ENCODE results near the gene OPCML.

Gene OPCML

GRCh38 chr11:132544007-132544406 is 988.3 kb downstream of the OPCML start:
- Histone ChIP-seq H3K4me1 (ENCODE audit: low read length) (no peaks in the 10 kb centered on the region), H3K79me2 (ENCODE audit: low read length) (no peaks in the 10 kb centered on the region), H3K36me3 (replicated peaks; ENCODE audit: insufficient read depth, low read length) (no peaks in the 10 kb centered on the region), H3K4me3 (ENCODE audit: low read length) (no peak overlapping the region), H3K4me2 (ENCODE audit: low read depth, low read length) (no peak overlapping the region), H3K9me2 (replicated peaks; ENCODE audit: insufficient read depth, low read length) (no peaks in the 10 kb centered on the region), H3K9me3 (replicated peaks; ENCODE audit: insufficient read depth, low read length) (no peaks in the 10 kb centered on the region), H3K9ac (ENCODE audit: low read length) (no peak overlapping the region), H3K27me3 (replicated peaks; ENCODE audit: insufficient read depth, low read length) (no peaks in the 10 kb centered on the region), H3K27ac (ENCODE audit: low read length) (no peak overlapping the region), H2AFZ (ENCODE audit: low read length) (no peak overlapping the region), H4K20me1 (ENCODE audit: insufficient read depth, low read length) (no peaks in the 10 kb centered on the region), H3F3A (ENCODE audit: insufficient read depth, low read length) (no peaks in the 10 kb centered on the region)
- no peak for DNase-seq
- TF ChIP-seq CTCF (IDR thresholded peaks at IDR 0.05; ENCODE audit: low read length) = no peak
- TF ChIP-seq EZH2phosphoT487 (IDR thresholded peaks at IDR 0.05; ENCODE audit: low read length) = no peak

GRCh38 chr11:132541794-132542193 is 990.5 kb downstream of the OPCML start:
- Histone ChIP-seq H3F3A (ENCODE audit: insufficient read depth, low read length) (no peaks in the 10 kb centered on the region), H3K4me1 (ENCODE audit: low read length) (no peaks in the 10 kb centered on the region), H3K36me3 (replicated peaks; ENCODE audit: insufficient read depth, low read length) (no peaks in the 10 kb centered on the region), H3K9me2 (replicated peaks; ENCODE audit: insufficient read depth, low read length) (no peaks in the 10 kb centered on the region), H3K79me2 (ENCODE audit: low read length) (no peaks in the 10 kb centered on the region), H3K27me3 (replicated peaks; ENCODE audit: insufficient read depth, low read length) (no peaks in the 10 kb centered on the region), H3K27ac (ENCODE audit: low read length) (no peak overlapping the region), H3K4me2 (ENCODE audit: low read depth, low read length) (no peak overlapping the region), H4K20me1 (ENCODE audit: insufficient read depth, low read length) (no peaks in the 10 kb centered on the region), H3K9me3 (replicated peaks; ENCODE audit: insufficient read depth, low read length) (no peaks in the 10 kb centered on the region), H3K9ac (ENCODE audit: low read length) (no peak overlapping the region), H3K4me3 (ENCODE audit: low read length) (no peak overlapping the region), H2AFZ (ENCODE audit: low read length) (no peak overlapping the region)
- no peak for DNase-seq
- TF ChIP-seq EZH2phosphoT487 (IDR thresholded peaks at IDR 0.05; ENCODE audit: low read length) (no peak), EZH2 (optimal IDR thresholded peaks at IDR 0.05; ENCODE audit: low read depth, low read length) (no peak)

GRCh38 chr11:132540581-132540980 is 991.7 kb downstream of the OPCML start:
- DNase-seq = no peak
- H3K9me3 ChIP-seq (replicated peaks; ENCODE audit: insufficient read depth, low read length) = no peaks in the 10 kb centered on the region
- no peaks in the 10 kb centered on the region for H3K79me2 ChIP-seq (ENCODE audit: low read length)
- H3F3A ChIP-seq (ENCODE audit: insufficient read depth, low read length) = no peaks in the 10 kb centered on the region
- TF ChIP-seq EZH2 (optimal IDR thresholded peaks at IDR 0.05; ENCODE audit: low read depth, low read length) (no peak), CTCF (IDR thresholded peaks at IDR 0.05; ENCODE audit: low read length) (no peak), EZH2phosphoT487 (IDR thresholded peaks at IDR 0.05; ENCODE audit: low read length) (no peak)
- no peaks in the 10 kb centered on the region for H4K20me1 ChIP-seq (ENCODE audit: insufficient read depth, low read length)
- H3K27me3 ChIP-seq (replicated peaks; ENCODE audit: insufficient read depth, low read length) = no peaks in the 10 kb centered on the region
- no peaks in the 10 kb centered on the region for H3K36me3 ChIP-seq (replicated peaks; ENCODE audit: insufficient read depth, low read length)
- no peak overlapping the region for H3K9ac ChIP-seq (ENCODE audit: low read length)
- no peak overlapping the region for H3K27ac ChIP-seq (ENCODE audit: low read length)
- H3K4me2 ChIP-seq (ENCODE audit: low read depth, low read length) = no peak overlapping the region
- H3K9me2 ChIP-seq (replicated peaks; ENCODE audit: insufficient read depth, low read length) = no peaks in the 10 kb centered on the region
- H3K4me3 ChIP-seq (ENCODE audit: low read length) = no peak overlapping the region
- no peaks in the 10 kb centered on the region for H3K4me1 ChIP-seq (ENCODE audit: low read length)
- no peak overlapping the region for H2AFZ ChIP-seq (ENCODE audit: low read length)

GRCh38 chr11:132539590-132540368 is 992.5 kb downstream of the OPCML start:
- TF ChIP-seq EZH2 (optimal IDR thresholded peaks at IDR 0.05; ENCODE audit: low read depth, low read length) (no peak), EZH2phosphoT487 (IDR thresholded peaks at IDR 0.05; ENCODE audit: low read length) (no peak), CTCF (IDR thresholded peaks at IDR 0.05; ENCODE audit: low read length) (no peak)
- DNase-seq = peak; percentile 11
- no peak overlapping the region for H3K4me2 ChIP-seq (ENCODE audit: low read depth, low read length)
- H3K9ac ChIP-seq (ENCODE audit: low read length) = no peak overlapping the region
- H2AFZ ChIP-seq (ENCODE audit: low read length) = no peak overlapping the region
- H3K4me1 ChIP-seq (ENCODE audit: low read length) = no peaks in the 10 kb centered on the region
- H3K79me2 ChIP-seq (ENCODE audit: low read length) = no peaks in the 10 kb centered on the region
- H4K20me1 ChIP-seq (ENCODE audit: insufficient read depth, low read length) = no peaks in the 10 kb centered on the region
- H3K9me3 ChIP-seq (replicated peaks; ENCODE audit: insufficient read depth, low read length) = no peaks in the 10 kb centered on the region
- no peak overlapping the region for H3K27ac ChIP-seq (ENCODE audit: low read length)
- H3K27me3 ChIP-seq (replicated peaks; ENCODE audit: insufficient read depth, low read length) = no peaks in the 10 kb centered on the region
- H3F3A ChIP-seq (ENCODE audit: insufficient read depth, low read length) = no peaks in the 10 kb centered on the region
- no peaks in the 10 kb centered on the region for H3K36me3 ChIP-seq (replicated peaks; ENCODE audit: insufficient read depth, low read length)
- H3K9me2 ChIP-seq (replicated peaks; ENCODE audit: insufficient read depth, low read length) = no peaks in the 10 kb centered on the region
- H3K4me3 ChIP-seq (ENCODE audit: low read length) = no peak overlapping the region
